Heart left ventricle (tissue), 16 donors: ENCODE measurements around the gene APOC4. TPM values are rescaled to one million over a fixed set of nuclear protein-coding genes. Genes with fewer than 3 reads are reported as not detected.

ENCODE experiments used
- ATAC-seq, 4 donors: fragments of 200-7000 bp; cut with Tn5 transposase; one replicate each; pipeline ENCODE4 v1.9.1; 2020 to 2022; ENCODE audit warnings: moderate library complexity in 4 of 4, mild to moderate bottlenecking in 3 of 4, moderate number of reproducible peaks in 1 of 4
- DNase-seq, 5 donors: peaks; one replicate each; pipeline ENCODE4 v3.0.0-alpha.2; 2020
- H3K27ac ChIP-seq, 12 donors: fragments of 200-600 bp; sonication (generic) in 4 of 12; one replicate each; pipeline versions ENCODE4 v1.5.0 to v1.8.0; 2016 to 2022; ENCODE audit warnings: mild to moderate bottlenecking in 2 of 12
- H3K27me3 ChIP-seq, 9 donors: fragments of 200-600 bp; sonication (generic) in 2 of 9; one replicate each; pipeline versions ENCODE4 v1.5.1 to v1.8.0; 2016 to 2022; ENCODE audit warnings: mild to moderate bottlenecking in 3 of 9
- H3K36me3 ChIP-seq, 9 donors: fragments of 200-600 bp; sonication (generic) in 2 of 9; one replicate each; pipeline versions ENCODE4 v1.5.0 to v1.8.0; 2018 to 2022; ENCODE audit warnings: mild to moderate bottlenecking in 2 of 9
- H3K4me1 ChIP-seq, 12 donors: fragments of 200-600 bp; sonication (generic) in 4 of 12; one replicate each; pipeline versions ENCODE4 v1.5.0 to v1.8.0; 2016 to 2022; ENCODE audit warnings: mild to moderate bottlenecking in 3 of 12
- H3K4me3 ChIP-seq, 12 donors: fragments of 200-600 bp; sonication (generic) in 4 of 12; one replicate each; pipeline versions ENCODE4 v1.5.0 to v1.8.0; 2017 to 2022; ENCODE audit warnings: mild to moderate bottlenecking in 9 of 12, moderate library complexity in 4 of 12
- H3K9me3 ChIP-seq, 12 donors: fragments of 200-600 bp; sonication (generic) in 4 of 12; one replicate each; pipeline versions ENCODE4 v1.5.0 to v1.8.0; 2016 to 2022; ENCODE audit warnings: mild to moderate bottlenecking in 1 of 12
- CTCF ChIP-seq, 12 donors: fragments of 200-600 bp; sonication (generic) in 4 of 12; IDR thresholded peaks; one replicate each; pipeline versions ENCODE4 v1.5.0 to v1.8.0; 2018 to 2022; ENCODE audit warnings: antibody characterized with exemption in 12 of 12, mild to moderate bottlenecking in 5 of 12
- POLR2A ChIP-seq, 2 donors: fragments of 450-650 bp; IDR thresholded peaks; one replicate each; pipeline ENCODE4 v1.6.1; 2017; ENCODE audit warnings: antibody characterized with exemption in 2 of 2, mild to moderate bottlenecking in 2 of 2, moderate library complexity in 2 of 2
- WGBS, 4 donors: extraction: QIAGEN DNeasy Blood & Tissue Kit in 2 of 4; methylation state at CpG; one replicate each; pipeline versions ENCODE4 v1.1.5 to v1.1.7; 2013 to 2018; 5-methylcytosine and 5-hydroxymethylcytosine counted together
- intact Hi-C, 10 donors: fragments of 100-400 bp; cut with DNase I; formaldehyde crosslinking; loops; one replicate each; pipeline versions ENCODE4 v1.11.1 to v1.14.2; 2022
- polyA plus RNA-seq, 2 donors: library from polyadenylated mRNA; stranded (reverse); fragments of 200-250 nt; gene quantifications; one replicate each; pipeline ENCODE4 v1.2.3, GENCODE V29; 2013
- total RNA-seq, 9 donors: library from RNA; depleted of rRNA in 2 of 9; stranded (reverse); fragments of >200 nt in 2 of 9; fragmentation: NEBNext Ultra II Directional in 3 of 9; extraction: Animal tissue kit (Norgen Biotek cat#: 25700) in 3 of 9; gene quantifications; one replicate each; pipeline versions ENCODE4 v1.1.0 to v1.2.4, GENCODE V29; 2016 to 2023
- donor health status: ischemic (EF 13 %, LVEDD 7.1; RV severe dilation, severe dysfunction).
- donor health status: healthy with polysubstance abuse.
- donor health status: DM: no; HTN: yes; CAD: no.
- donor health status: DM: no; HTN: no; CAD: no.
- donor health status: ischemic (EF 25% LVEDD 6.9; RV normal size, moderate dysfunction).
- donor health status: ischemic (EF 25% LVEDD 5.7; RV mildly dilated, moderate dysfunction).
- donor health status: healthy.
- donor health status: DM: yes; HTN: yes; CAD: no.
- donor health status: ischemic (EF 35%, LVEDD 5.7; RV mildly dilated, moderate dysfunction).
- donor health status: nonischemic (EF 11% LVEDD 7.7; RV severe dilation, severe dysfunction).
- donor health status: DM: yes; HTN: yes; CAD: no.
- donor health status: PGD.
- donor health status: ischemic (EF 29% LVEDD 5.4; RV normal size, mild dysfunction).
- donor health status: nonischemic (EF 23%, LVEDD 6.1; RV moderate dilation, normal function).

APOC4 gene
- total and polyA plus RNA-seq, 11 donors, result not detected

- H3K27me3 ChIP-seq, result no peaks in the 10 kb centered on the region
- intact Hi-C loops, result no loop called here
- peaks cover 0 to 15% (median 9%) of the 10 kb centered on the region in 12 donors for H3K4me1 ChIP-seq
- H3K36me3 ChIP-seq, result peaks cover 0 to 23% (median 10%) of the 10 kb centered on the region in 9 donors
- no peak overlapping the region for H3K4me3 ChIP-seq
- TF ChIP-seq POLR2A (IDR thresholded peaks at IDR 0.05) (no peak), CTCF (IDR thresholded peaks at IDR 0.05) (no peak)
- no peaks in the 10 kb centered on the region for H3K9me3 ChIP-seq
- DNase-seq, result no peak
- WGBS, 4 donors, result 75 to 88% (median 78%) methylated on average over 5 of the region's 5 CpGs
- H3K27ac ChIP-seq, result no peak overlapping the region
- no peak for ATAC-seq
Observed at GRCh38 chr19:44948237-44948636, 6.2 kb downstream of the APOC4 start.

- TF ChIP-seq CTCF (IDR thresholded peaks at IDR 0.05) (no peak), POLR2A (IDR thresholded peaks at IDR 0.05) (no peak)
- ATAC-seq, result no peak
- H3K4me1 ChIP-seq, result peaks cover 0 to 19% (median 11%) of the 10 kb centered on the region in 12 donors
- intact Hi-C loops, result no loop called here
- no peaks in the 10 kb centered on the region for H3K9me3 ChIP-seq
- peaks cover 0 to 23% (median 10%) of the 10 kb centered on the region in 9 donors for H3K36me3 ChIP-seq
- H3K27me3 ChIP-seq, result no peaks in the 10 kb centered on the region
- H3K4me3 ChIP-seq, result no peak overlapping the region
- no peak overlapping the region for H3K27ac ChIP-seq
- WGBS, 4 donors, result 74 to 88% (median 84%) methylated on average over 4 to 5 of the region's 5 CpGs
- DNase-seq, result no peak
Observed at GRCh38 chr19:44948763-44949374, 6.8 kb downstream of the APOC4 start.

GRCh38 chr19:44949550-44949949, 7.5 kb downstream of the APOC4 start:
- Histone ChIP-seq H3K4me1 (peaks cover 0 to 24% (median 16%) of the 10 kb centered on the region in 12 donors), H3K36me3 (peaks cover 0 to 23% (median 10%) of the 10 kb centered on the region in 9 donors), H3K27me3 (no peaks in the 10 kb centered on the region), H3K9me3 (no peaks in the 10 kb centered on the region), H3K4me3 (no peak overlapping the region), H3K27ac (no peak overlapping the region)
- no peak for DNase-seq
- ATAC-seq, result no peak
- TF ChIP-seq POLR2A (IDR thresholded peaks at IDR 0.05), result no peak
- no peak for TF ChIP-seq CTCF (IDR thresholded peaks at IDR 0.05)
- 79 to 96% (median 88%) methylated on average over 9 of the region's 9 CpGs for WGBS, 4 donors
- intact Hi-C loops, result no loop called here

GRCh38 chr19:44951179-44952159, 9.4 kb downstream of the APOC4 start:
- ATAC-seq (no peak), DNase-seq (peak in 4 of 5 donors; percentile 41 to 64 (median 56))
- no peaks in the 10 kb centered on the region for H3K27me3 ChIP-seq
- H3K4me3 ChIP-seq, result no peak overlapping the region
- H3K27ac ChIP-seq, result peak overlapping the region in 5 of 12 donors; percentile 3 to 42 (median 27)
- no peaks in the 10 kb centered on the region for H3K9me3 ChIP-seq
- TF ChIP-seq CTCF (IDR thresholded peaks at IDR 0.05) (peak; percentile 72 to 90 (median 84)), POLR2A (IDR thresholded peaks at IDR 0.05) (no peak)
- peaks cover 0 to 33% (median 24%) of the 10 kb centered on the region in 12 donors for H3K4me1 ChIP-seq
- WGBS, 4 donors, result 50 to 56% (median 52%) methylated on average over 13 of the region's 13 CpGs
- intact Hi-C loops, result loop anchor here in 9 of 10 donors (1.0 to 10.0 kb wide), 6 partner anchors 47 to 167 kb away; partner anchors contain the start of gene APOE (in 3 of the 9)
- H3K36me3 ChIP-seq, result peaks cover 0 to 23% (median 10%) of the 10 kb centered on the region in 9 donors
